Right lobe of liver (tissue), 6 donors: ENCODE data around the gene NCKAP5. TPM values are rescaled to one million over a fixed set of nuclear protein-coding genes. Genes with fewer than 3 reads are reported as not detected.
A peak's percentile ranks its signal among the peaks of the same experiment; 100 is the strongest.

ENCODE experiments used
- ATAC-seq, 4 donors: fragments of 200-7000 bp; cut with Tn5 transposase; one replicate each; pipeline ENCODE4 v1.9.1; 2020; ENCODE audit warnings: mild to moderate bottlenecking in 4 of 4, moderate library complexity in 4 of 4
- DNase-seq, 3 donors: peaks; one replicate each; pipeline ENCODE4 v3.0.0-alpha.2; 2020
- H3K27ac ChIP-seq, 3 donors: fragments of 200-600 bp; one replicate each; pipeline ENCODE4 v1.8.0; 2022
- H3K27me3 ChIP-seq, 2 donors: fragments of 200-600 bp; one replicate each; pipeline ENCODE4 v1.8.0; 2022
- H3K36me3 ChIP-seq, 4 donors: fragments of 200-600 bp; sonication (generic) in 1 of 4; one replicate each; pipeline versions ENCODE4 v1.5.1 to v1.8.0; 2017 to 2022; ENCODE audit warnings: control low read depth in 1 of 4
- H3K4me1 ChIP-seq, 4 donors: fragments of 200-600 bp; sonication (generic) in 1 of 4; one replicate each; pipeline versions ENCODE4 v1.5.1 to v1.8.0; 2017 to 2022; ENCODE audit warnings: control low read depth in 1 of 4
- H3K4me3 ChIP-seq, 3 donors: fragments of 200-600 bp; one replicate each; pipeline ENCODE4 v1.8.0; 2022
- H3K9me3 ChIP-seq, 4 donors: fragments of 200-600 bp; sonication (generic) in 1 of 4; one replicate each; pipeline versions ENCODE4 v1.5.1 to v1.8.0; 2017 to 2022; ENCODE audit warnings: control low read depth in 1 of 4
- POLR2A ChIP-seq: fragments of 450-650 bp; IDR thresholded peaks from one replicate; pipeline ENCODE4 v1.6.1; 2017; ENCODE audit warnings: antibody characterized with exemption, mild to moderate bottlenecking
- WGBS: methylation state at CpG from one replicate; pipeline ENCODE4 v1.1.6; 2018; ENCODE audit warnings: low coverage, low lambda C conversion rate; ENCODE audit not compliant: insufficient coverage; ENCODE audit errors: missing lambda C conversion rate; 5-methylcytosine and 5-hydroxymethylcytosine counted together
- intact Hi-C, 2 donors: fragments of 100-400 bp; cut with DNase I; formaldehyde crosslinking; loops; one replicate each; pipeline versions ENCODE4 v1.11.2 to v1.14.1; 2022
- total RNA-seq, 6 experiments: library from RNA; depleted of rRNA in 2 of 6; stranded (reverse); fragments of >200 nt in 2 of 6; fragmentation: NEBNext Ultra II Directional in 3 of 6; extraction: Animal tissue kit (Norgen Biotek cat#: 25700) in 3 of 6; gene quantifications; one replicate each; pipeline versions ENCODE4 v1.1.0 to v1.2.4, GENCODE V29; 2016 to 2023
- TF ChIP-seq, protein P1 (sequence below), 4 donors: fragments of 200-600 bp in 3 of 4; fragments of 450-650 bp in 1 of 4; IDR thresholded peaks; one replicate each; pipeline versions ENCODE4 v1.5.1 to v1.8.0; 2016 to 2022; ENCODE audit warnings: antibody characterized with exemption in 4 of 4, mild to moderate bottlenecking in 2 of 4
- donor health status: DM: no; HTN: yes; CAD: no.
- donor health status: DM: no; HTN: no; CAD: no.
- donor health status: DM: no; HTN: no; CAD: no.
- donor health status: DM: no; HTN: yes; CAD: no.
- donor health status: DM: no; HTN: yes; CAD: no.

NCKAP5 gene
- total RNA-seq, 6 experiments from 2014 or later, result 3.6 to 11.7 (median 6.9) TPM

DNA sequence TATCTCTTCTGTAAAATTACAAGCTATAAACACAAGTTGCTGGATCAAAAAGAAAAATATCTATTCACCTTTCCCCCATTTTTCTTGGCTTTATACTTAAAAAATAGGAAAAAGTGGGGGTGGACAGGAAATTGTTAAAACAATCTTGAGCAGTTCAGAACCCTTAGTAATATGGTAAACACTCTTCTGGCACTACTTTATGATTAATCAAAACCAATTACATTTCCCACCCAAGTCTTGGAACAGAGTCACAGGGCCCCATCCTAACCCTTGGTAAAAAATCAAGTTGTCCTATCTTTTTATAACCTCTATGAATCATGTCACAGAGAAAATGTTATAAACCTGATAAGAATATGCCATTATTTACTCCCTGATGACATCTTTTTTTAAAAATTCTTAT, 570.0 kb downstream of the NCKAP5 start:
- H3K27me3 ChIP-seq, result no peaks in the 10 kb centered on the region
- TF ChIP-seq, protein P1, sequence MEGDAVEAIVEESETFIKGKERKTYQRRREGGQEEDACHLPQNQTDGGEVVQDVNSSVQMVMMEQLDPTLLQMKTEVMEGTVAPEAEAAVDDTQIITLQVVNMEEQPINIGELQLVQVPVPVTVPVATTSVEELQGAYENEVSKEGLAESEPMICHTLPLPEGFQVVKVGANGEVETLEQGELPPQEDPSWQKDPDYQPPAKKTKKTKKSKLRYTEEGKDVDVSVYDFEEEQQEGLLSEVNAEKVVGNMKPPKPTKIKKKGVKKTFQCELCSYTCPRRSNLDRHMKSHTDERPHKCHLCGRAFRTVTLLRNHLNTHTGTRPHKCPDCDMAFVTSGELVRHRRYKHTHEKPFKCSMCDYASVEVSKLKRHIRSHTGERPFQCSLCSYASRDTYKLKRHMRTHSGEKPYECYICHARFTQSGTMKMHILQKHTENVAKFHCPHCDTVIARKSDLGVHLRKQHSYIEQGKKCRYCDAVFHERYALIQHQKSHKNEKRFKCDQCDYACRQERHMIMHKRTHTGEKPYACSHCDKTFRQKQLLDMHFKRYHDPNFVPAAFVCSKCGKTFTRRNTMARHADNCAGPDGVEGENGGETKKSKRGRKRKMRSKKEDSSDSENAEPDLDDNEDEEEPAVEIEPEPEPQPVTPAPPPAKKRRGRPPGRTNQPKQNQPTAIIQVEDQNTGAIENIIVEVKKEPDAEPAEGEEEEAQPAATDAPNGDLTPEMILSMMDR (IDR thresholded peaks at IDR 0.05), result no peak
- no peak for TF ChIP-seq POLR2A
- H3K36me3 ChIP-seq, result no peaks in the 10 kb centered on the region
- ATAC-seq (no peak), DNase-seq (no peak)
- no peaks in the 10 kb centered on the region for H3K4me1 ChIP-seq
- no peaks in the 10 kb centered on the region for H3K9me3 ChIP-seq
- no peak overlapping the region for H3K4me3 ChIP-seq
- no peak overlapping the region for H3K27ac ChIP-seq
- intact Hi-C loops, result no loop called here

DNA sequence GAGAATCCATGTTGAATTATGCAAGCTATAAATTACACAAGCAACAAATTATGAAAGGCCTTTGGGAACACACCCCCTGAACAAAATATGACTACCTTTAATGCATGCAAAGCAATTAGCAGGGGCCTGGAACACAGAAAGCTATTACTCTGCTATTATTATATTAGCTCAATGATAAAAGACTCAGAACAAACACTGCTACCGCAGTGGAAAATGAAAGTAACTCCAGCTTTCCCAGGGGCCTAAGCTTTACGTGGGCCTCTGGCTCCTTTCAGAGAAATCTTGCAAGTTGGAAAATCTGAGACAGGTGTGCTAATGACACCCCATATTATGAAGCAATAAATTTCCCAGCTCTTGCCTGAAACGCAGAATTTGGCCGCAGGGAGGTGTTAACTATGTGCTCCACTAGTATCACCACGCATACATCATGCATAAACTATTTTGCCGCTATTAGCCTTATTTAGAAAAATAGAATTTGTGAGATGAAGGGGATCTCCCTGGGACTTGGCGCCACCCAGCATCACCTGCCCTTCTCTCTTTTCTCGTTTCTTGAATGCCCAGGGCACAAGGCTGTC, 576.7 kb downstream of the NCKAP5 start:
- TF ChIP-seq, protein P1 (IDR thresholded peaks at IDR 0.05), result no peak
- TF ChIP-seq POLR2A, result no peak
- 77% methylated on average over 8 of the region's 8 CpGs for WGBS
- Histone ChIP-seq H3K4me1 (no peaks in the 10 kb centered on the region), H3K4me3 (no peak overlapping the region), H3K27me3 (no peaks in the 10 kb centered on the region), H3K9me3 (no peaks in the 10 kb centered on the region), H3K36me3 (no peaks in the 10 kb centered on the region), H3K27ac (no peak overlapping the region)
- ATAC-seq (peak in 2 of 4 donors; percentile 28 to 56), DNase-seq (no peak)
- intact Hi-C loops, result no loop called here

DNA sequence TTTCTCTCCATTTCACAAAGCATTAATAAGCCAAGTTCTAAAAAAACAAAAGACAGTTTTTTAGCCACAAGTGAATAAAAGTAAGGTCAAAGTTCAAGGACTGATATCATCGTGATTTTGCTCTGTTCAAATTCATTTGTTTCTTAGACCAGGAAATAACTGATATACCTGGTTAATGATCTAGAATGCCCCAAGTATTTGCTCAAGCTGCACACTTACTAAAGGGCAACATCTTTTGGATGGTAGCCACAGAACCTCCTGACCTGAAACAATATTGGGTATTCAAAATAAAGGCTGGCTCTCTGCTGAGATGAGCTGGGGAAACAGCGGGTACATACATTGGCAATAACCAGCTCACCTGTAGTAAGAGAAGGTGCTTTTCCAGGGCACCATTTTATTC, 583.5 kb downstream of the NCKAP5 start:
- DNase-seq (no peak), ATAC-seq (peak; percentile 81 to 97 (median 90))
- intact Hi-C loops, result no loop called here
- Histone ChIP-seq H3K36me3 (no peaks in the 10 kb centered on the region), H3K4me3 (no peak overlapping the region), H3K4me1 (peaks cover 0 to 14% (median 4%) of the 10 kb centered on the region in 4 donors), H3K27me3 (no peaks in the 10 kb centered on the region), H3K27ac (no peak overlapping the region), H3K9me3 (no peaks in the 10 kb centered on the region)
- WGBS, result 22% methylated on average over 2 of the region's 2 CpGs
- TF ChIP-seq, protein P1 (IDR thresholded peaks at IDR 0.05), result no peak
- TF ChIP-seq POLR2A, result no peak

DNA sequence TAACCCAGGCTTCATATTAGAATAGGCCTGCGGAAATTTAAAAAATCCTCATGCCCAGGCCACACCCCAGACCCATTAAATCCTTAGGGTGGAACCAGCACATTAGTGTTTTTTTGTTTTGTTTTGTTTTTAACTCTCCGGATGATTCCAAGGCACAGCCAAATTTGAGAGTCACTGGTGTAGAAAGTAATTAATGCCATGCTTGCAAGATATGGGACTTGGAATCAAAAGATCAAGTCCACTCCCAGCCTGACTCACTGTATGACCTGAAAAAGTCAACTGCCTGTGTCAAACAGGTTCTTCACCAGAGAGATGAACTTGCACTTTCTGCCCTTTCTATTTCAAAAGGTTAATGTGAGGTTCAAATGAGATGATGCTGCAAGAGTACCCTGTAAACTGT, 588.0 kb downstream of the NCKAP5 start:
- DNase-seq, result no peak
- intact Hi-C loops, result no loop called here
- WGBS, result 96% methylated on average over 2 of the region's 2 CpGs
- H3K9me3 ChIP-seq, result no peaks in the 10 kb centered on the region
- H3K4me1 ChIP-seq, result peaks cover 0 to 9% (median 4%) of the 10 kb centered on the region in 4 donors
- H3K36me3 ChIP-seq, result no peaks in the 10 kb centered on the region
- no peak overlapping the region for H3K4me3 ChIP-seq
- H3K27ac ChIP-seq, result no peak overlapping the region
- TF ChIP-seq, protein P1 (IDR thresholded peaks at IDR 0.05), result no peak
- no peak for TF ChIP-seq POLR2A
- ATAC-seq, result no peak
- H3K27me3 ChIP-seq, result no peaks in the 10 kb centered on the region
